Colonic mucosa (tissue), 4 donors: Measurements from ENCODE around the gene CHPF. TPM values are rescaled to one million over a fixed set of nuclear protein-coding genes. Genes with fewer than 3 reads are reported as not detected.
A peak's percentile ranks its signal among the peaks of the same experiment; 100 is the strongest.

Experiments used
- DNase-seq: peaks from one replicate; pipeline ENCODE4 v3.0.0-alpha.2; 2020
- H3K27ac ChIP-seq: fragments of 200-600 bp; one replicate; pipeline ENCODE4 v1.8.0; 2021
- H3K27me3 ChIP-seq: fragments of 200-600 bp; one replicate; pipeline ENCODE4 v1.8.0; 2021
- H3K36me3 ChIP-seq: fragments of 200-600 bp; one replicate; pipeline ENCODE4 v1.8.0; 2021
- H3K4me1 ChIP-seq: fragments of 200-600 bp; one replicate; pipeline ENCODE4 v1.8.0; 2021; ENCODE audit warnings: mild to moderate bottlenecking
- H3K4me3 ChIP-seq: fragments of 200-600 bp; one replicate; pipeline ENCODE4 v1.8.0; 2021
- H3K9ac ChIP-seq, 2 donors: one replicate each; pipeline ENCODE4 v1.7.0; 2013; ENCODE audit warnings: control low read depth in 2 of 2, low read depth in 2 of 2, low read length in 2 of 2
- H3K9me3 ChIP-seq: fragments of 200-600 bp; one replicate; pipeline ENCODE4 v1.8.0; 2021
- CTCF ChIP-seq: fragments of 200-600 bp; IDR thresholded peaks from one replicate; pipeline ENCODE4 v1.8.0; 2022; ENCODE audit warnings: antibody characterized with exemption, mild to moderate bottlenecking
- intact Hi-C: fragments of 100-400 bp; cut with DNase I; formaldehyde crosslinking; loops from one replicate; pipeline ENCODE4 v1.14.1; 2022
- total RNA-seq, 2 donors: library from RNA; stranded (reverse); fragmentation: NEBNext Ultra II Directional in 1 of 2; extraction: Animal tissue kit (Norgen Biotek cat#: 25700) in 1 of 2; gene quantifications; one replicate each; pipeline ENCODE4 v1.2.1, GENCODE V29; 2021
- donor health status: healthy.
- donor health status: DM: no; HTN: no; CAD: no.
- donor health status: DM: no; HTN: no; CAD: no.

CHPF gene
- total RNA-seq, 2 donors from 2014 or later: 43.1 to 43.5 TPM

- Histone ChIP-seq H3K9me3 (no peaks in the 10 kb centered on the region), H3K36me3 (no peaks in the 10 kb centered on the region), H3K9ac (peak overlapping the region; percentile 78 to 88), H3K27ac (peak overlapping the region; percentile 92), H3K4me3 (peak overlapping the region; percentile 74), H3K27me3 (no peaks in the 10 kb centered on the region), H3K4me1 (peaks cover 4% of the 10 kb centered on the region)
- intact Hi-C loops: loop anchor here (5.0 kb wide), 1 partner anchor 144 kb away; no protein-coding TSS in a partner anchor
- peak; percentile 49 for DNase-seq
- no peak for TF ChIP-seq CTCF
These were observed 546 bp downstream of the CHPF start for GRCh38 chr2:219542931-219543595.

GRCh38 chr2:219541611-219542180, 1.9 kb downstream of the CHPF start:
- intact Hi-C loops: loop anchor here (2.0 to 5.0 kb wide), 2 partner anchors 101 to 146 kb away; no protein-coding TSS in a partner anchor
- peak overlapping the region; percentile 35 for H3K4me3 ChIP-seq
- peak overlapping the region in 1 of 2 donors; percentile 56 for H3K9ac ChIP-seq
- H3K27me3 ChIP-seq: no peaks in the 10 kb centered on the region
- H3K27ac ChIP-seq: no peak overlapping the region
- DNase-seq: peak; percentile 93
- H3K9me3 ChIP-seq: no peaks in the 10 kb centered on the region
- H3K36me3 ChIP-seq: no peaks in the 10 kb centered on the region
- peak; percentile 99 for TF ChIP-seq CTCF
- peaks cover 4% of the 10 kb centered on the region for H3K4me1 ChIP-seq

GRCh38 chr2:219540784-219541504, 2.7 kb downstream of the CHPF start:
- H3K9me3 ChIP-seq: no peaks in the 10 kb centered on the region
- no peaks in the 10 kb centered on the region for H3K27me3 ChIP-seq
- H3K9ac ChIP-seq: no peak overlapping the region
- no peak overlapping the region for H3K27ac ChIP-seq
- DNase-seq: no peak
- intact Hi-C loops: loop anchor here (2.0 to 5.0 kb wide), 2 partner anchors 102 to 146 kb away; no protein-coding TSS in a partner anchor
- no peak overlapping the region for H3K4me3 ChIP-seq
- no peaks in the 10 kb centered on the region for H3K36me3 ChIP-seq
- H3K4me1 ChIP-seq: peaks cover 4% of the 10 kb centered on the region
- no peak for TF ChIP-seq CTCF

- Histone ChIP-seq H3K4me1 (peaks cover 4% of the 10 kb centered on the region), H3K9me3 (no peaks in the 10 kb centered on the region), H3K27ac (no peak overlapping the region), H3K9ac (no peak overlapping the region), H3K27me3 (no peaks in the 10 kb centered on the region), H3K4me3 (no peak overlapping the region), H3K36me3 (no peaks in the 10 kb centered on the region)
- DNase-seq: no peak
- TF ChIP-seq CTCF: no peak
- intact Hi-C loops: loop anchor here (2.0 to 5.0 kb wide), 2 partner anchors 103 to 147 kb away; no protein-coding TSS in a partner anchor
These were observed 3.5 kb downstream of the CHPF start for GRCh38 chr2:219539926-219540678.
